OCI-LY7 (cell line): ENCODE data around the gene RITA1. TPM values are rescaled to one million over a fixed set of nuclear protein-coding genes. Genes with fewer than 3 reads are reported as not detected.

Source experiments
- BruUV-seq: library from RNA; stranded (reverse); fragments of 400-500 nt; replicated peaks from 2 replicates; lab custom pipeline; 2021; lab: Mats Ljungman, UMichigan
- CTCF ChIA-PET: fragments of 300-600 bp; sonication (Branson Sonifier 250); formaldehyde crosslinking; loops from one replicate; lab custom pipeline; 2022; ENCODE audit warnings: antibody characterized with exemption; ENCODE audit not compliant: unreplicated experiment; lab: Charles Lee
- POLR2A ChIA-PET: fragments of 300-600 bp; sonication (Branson Sonifier 250); formaldehyde crosslinking; loops from one replicate; lab custom pipeline; 2022; ENCODE audit warnings: antibody characterized with exemption; lab: Charles Lee
- DNase-seq: peaks from one replicate; pipeline ENCODE4 v3.0.0-alpha.2; 2015; ENCODE audit warnings: low spot score
- H2AFZ ChIP-seq: fragments of 200-600 bp; sonication (generic), shearing (Covaris generic); 2 replicates; pipeline ENCODE4 v1.6.1; 2014; ENCODE audit warnings: mild to moderate bottlenecking, antibody characterized with exemption, low read length, moderate library complexity
- H3K27ac ChIP-seq: fragments of 200-600 bp; sonication (generic); 2 replicates; pipeline ENCODE4 v1.5.1; 2014; ENCODE audit warnings: mixed run types, low read depth, mild to moderate bottlenecking, moderate library complexity, low read length, inconsistent platforms; ENCODE audit not compliant: poor library complexity, severe bottlenecking
- H3K36me3 ChIP-seq: fragments of 200-600 bp; sonication (generic); 2 replicates; pipeline ENCODE4 v1.6.1; 2014; ENCODE audit warnings: mild to moderate bottlenecking, antibody characterized with exemption, low read length, moderate library complexity, mixed read lengths; ENCODE audit not compliant: insufficient read depth
- H3K4me1 ChIP-seq: fragments of 200-600 bp; sonication (generic); 2 replicates; pipeline ENCODE4 v1.5.1; 2014; ENCODE audit warnings: mild to moderate bottlenecking, low read length; ENCODE audit not compliant: insufficient read depth, poor library complexity, severe bottlenecking
- H3K4me2 ChIP-seq: fragments of 200-600 bp; sonication (generic); 2 replicates; pipeline ENCODE4 v1.6.1; 2014; ENCODE audit warnings: mild to moderate bottlenecking, low read length
- H3K4me3 ChIP-seq: fragments of 200-600 bp; sonication (generic); 2 replicates; pipeline ENCODE4 v1.5.1; 2014; ENCODE audit warnings: mild to moderate bottlenecking, low read depth, low read length; ENCODE audit not compliant: poor library complexity, severe bottlenecking
- H3K79me2 ChIP-seq: fragments of 200-600 bp; sonication (generic); 2 replicates; pipeline ENCODE4 v1.6.1; 2016; ENCODE audit warnings: low read depth, mild to moderate bottlenecking, low read length, moderate library complexity, mixed read lengths; ENCODE audit not compliant: insufficient read depth
- H3K9me2 ChIP-seq: fragments of 200-600 bp; sonication (generic); 2 replicates; pipeline ENCODE4 v1.6.1; 2016; ENCODE audit warnings: mild to moderate bottlenecking, low read length, mixed read lengths; ENCODE audit not compliant: insufficient read depth
- H3K9me3 ChIP-seq: fragments of 200-600 bp; sonication (generic); 2 replicates; pipeline ENCODE4 v1.6.1; 2014; ENCODE audit warnings: mild to moderate bottlenecking, mixed run types, low read length, mixed read lengths
- H4K20me1 ChIP-seq: fragments of 200-600 bp; sonication (generic); 2 replicates; pipeline ENCODE4 v1.6.1; 2014; ENCODE audit warnings: mild to moderate bottlenecking, antibody characterized with exemption, low read length, moderate library complexity, mixed read lengths; ENCODE audit not compliant: insufficient read depth
- EZH2phosphoT487 ChIP-seq: fragments of 200-600 bp; sonication (generic); IDR thresholded peaks from 2 replicates; pipeline ENCODE4 v1.6.1; 2018; ENCODE audit warnings: low read depth, borderline replicate concordance, mild to moderate bottlenecking, mixed run types, antibody characterized with exemption, low read length, moderate library complexity, mixed read lengths
- intact Hi-C: fragments of 100-400 bp; cut with micrococcal nuclease; formaldehyde crosslinking; loops from one replicate; pipeline ENCODE4 v1.10.0; 2022; ENCODE audit not compliant: unreplicated experiment
- total RNA-seq, 2 experiments: library from RNA; depleted of rRNA in 1 of 2; stranded (reverse); fragments of >200 nt in 1 of 2; shearing (Covaris generic) in 1 of 2; gene quantifications; 2 replicates each; pipeline ENCODE4 v1.2.3, GENCODE V29; 2014 to 2022
- TF ChIP-seq, protein P1 (sequence below): fragments of 200-600 bp; sonication (generic); conservative IDR thresholded peaks from 2 replicates; pipeline ENCODE4 v1.5.1; 2014; ENCODE audit warnings: mild to moderate bottlenecking, antibody characterized with exemption, low read length, moderate library complexity, mixed read lengths

The RITA1 gene
- total RNA-seq, 2 experiments from 2014 or later: 68.6 to 90.8 TPM

DNA sequence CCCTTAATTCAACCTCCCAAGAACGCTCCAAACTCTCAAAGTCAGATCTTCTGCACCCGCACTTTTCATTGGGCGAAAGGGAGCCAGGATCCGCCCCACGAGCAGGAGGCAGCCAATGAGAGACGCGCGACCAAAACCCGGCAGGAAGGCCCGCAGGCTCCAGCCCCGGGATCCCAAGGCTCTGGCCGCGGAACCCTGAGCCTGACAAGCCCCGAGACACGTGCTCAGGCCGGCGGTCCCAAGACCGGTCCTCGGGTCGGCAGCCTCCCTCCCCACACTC is 681 bp upstream of the RITA1 start:
- Histone ChIP-seq H3K36me3 (peaks cover 67% of the 10 kb centered on the region), H2AFZ (no peak overlapping the region; the same call in 1 of the 2 replicates), H4K20me1 (peaks cover 12% of the 10 kb centered on the region; the same call in 1 of the 2 replicates), H3K4me3 (peak overlapping the region; percentile 92), H3K4me2 (peak overlapping the region; percentile 92), H3K4me1 (peaks cover 43% of the 10 kb centered on the region), H3K9me2 (no peaks in the 10 kb centered on the region), H3K79me2 (peaks cover 84% of the 10 kb centered on the region), H3K9me3 (no peaks in the 10 kb centered on the region), H3K27ac (peak overlapping the region; percentile 86)
- TF ChIP-seq EZH2phosphoT487: no peak
- TF ChIP-seq, protein P1, sequence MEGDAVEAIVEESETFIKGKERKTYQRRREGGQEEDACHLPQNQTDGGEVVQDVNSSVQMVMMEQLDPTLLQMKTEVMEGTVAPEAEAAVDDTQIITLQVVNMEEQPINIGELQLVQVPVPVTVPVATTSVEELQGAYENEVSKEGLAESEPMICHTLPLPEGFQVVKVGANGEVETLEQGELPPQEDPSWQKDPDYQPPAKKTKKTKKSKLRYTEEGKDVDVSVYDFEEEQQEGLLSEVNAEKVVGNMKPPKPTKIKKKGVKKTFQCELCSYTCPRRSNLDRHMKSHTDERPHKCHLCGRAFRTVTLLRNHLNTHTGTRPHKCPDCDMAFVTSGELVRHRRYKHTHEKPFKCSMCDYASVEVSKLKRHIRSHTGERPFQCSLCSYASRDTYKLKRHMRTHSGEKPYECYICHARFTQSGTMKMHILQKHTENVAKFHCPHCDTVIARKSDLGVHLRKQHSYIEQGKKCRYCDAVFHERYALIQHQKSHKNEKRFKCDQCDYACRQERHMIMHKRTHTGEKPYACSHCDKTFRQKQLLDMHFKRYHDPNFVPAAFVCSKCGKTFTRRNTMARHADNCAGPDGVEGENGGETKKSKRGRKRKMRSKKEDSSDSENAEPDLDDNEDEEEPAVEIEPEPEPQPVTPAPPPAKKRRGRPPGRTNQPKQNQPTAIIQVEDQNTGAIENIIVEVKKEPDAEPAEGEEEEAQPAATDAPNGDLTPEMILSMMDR: no peak
- CTCF ChIA-PET: no interaction called here
- POLR2A ChIA-PET: interaction anchor here (1.4 to 4.6 kb wide), 5 partner anchors 11 to 45 kb away, joined by 3 to 24 read pairs (median 6); partner anchors contain the start of gene TPCN1
- intact Hi-C loops: loop anchor here (1.0 kb wide), 2 partner anchors 23 to 38 kb away; no protein-coding TSS in a partner anchor
- BruUV-seq: no TSS peak
- DNase-seq: peak; percentile 91

DNA sequence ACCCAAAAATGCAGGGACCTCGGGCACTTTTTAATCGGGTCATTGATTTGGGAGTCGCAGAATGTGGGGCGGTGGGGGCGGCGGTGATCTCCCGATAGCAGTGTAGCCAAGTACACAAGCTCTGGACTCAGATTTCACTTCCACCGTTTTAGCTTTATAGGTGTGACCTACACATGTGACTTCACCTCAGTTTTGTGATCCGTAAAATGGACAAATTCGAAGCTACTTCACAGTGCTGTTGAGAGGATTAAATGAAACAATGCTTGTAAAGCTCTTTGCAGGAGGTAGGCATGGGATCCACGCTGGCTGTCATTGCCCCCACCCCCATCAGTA is 478 bp downstream of the RITA1 start:
- no peak overlapping the region for H2AFZ ChIP-seq
- ChIA-PET POLR2A (interaction anchor here (0.5 to 4.6 kb wide), 11 partner anchors 12 to 135 kb away, joined by 3 to 24 read pairs (median 4); partner anchors contain the start of gene TPCN1), CTCF (no interaction called here)
- no peaks in the 10 kb centered on the region for H3K9me3 ChIP-seq
- DNase-seq: peak; percentile 68
- H3K79me2 ChIP-seq: peaks cover 85% of the 10 kb centered on the region
- no peaks in the 10 kb centered on the region for H3K9me2 ChIP-seq
- BruUV-seq: no TSS peak
- H3K4me3 ChIP-seq: peak overlapping the region; percentile 92
- intact Hi-C loops: no loop called here
- H3K27ac ChIP-seq: peak overlapping the region; percentile 86
- peaks cover 67% of the 10 kb centered on the region for H3K36me3 ChIP-seq
- H3K4me1 ChIP-seq: peaks cover 50% of the 10 kb centered on the region
- peak overlapping the region; percentile 92 for H3K4me2 ChIP-seq
- peaks cover 12% of the 10 kb centered on the region; the same call in 1 of the 2 replicates for H4K20me1 ChIP-seq
- TF ChIP-seq EZH2phosphoT487: no peak
- TF ChIP-seq, protein P1: no peak

DNA sequence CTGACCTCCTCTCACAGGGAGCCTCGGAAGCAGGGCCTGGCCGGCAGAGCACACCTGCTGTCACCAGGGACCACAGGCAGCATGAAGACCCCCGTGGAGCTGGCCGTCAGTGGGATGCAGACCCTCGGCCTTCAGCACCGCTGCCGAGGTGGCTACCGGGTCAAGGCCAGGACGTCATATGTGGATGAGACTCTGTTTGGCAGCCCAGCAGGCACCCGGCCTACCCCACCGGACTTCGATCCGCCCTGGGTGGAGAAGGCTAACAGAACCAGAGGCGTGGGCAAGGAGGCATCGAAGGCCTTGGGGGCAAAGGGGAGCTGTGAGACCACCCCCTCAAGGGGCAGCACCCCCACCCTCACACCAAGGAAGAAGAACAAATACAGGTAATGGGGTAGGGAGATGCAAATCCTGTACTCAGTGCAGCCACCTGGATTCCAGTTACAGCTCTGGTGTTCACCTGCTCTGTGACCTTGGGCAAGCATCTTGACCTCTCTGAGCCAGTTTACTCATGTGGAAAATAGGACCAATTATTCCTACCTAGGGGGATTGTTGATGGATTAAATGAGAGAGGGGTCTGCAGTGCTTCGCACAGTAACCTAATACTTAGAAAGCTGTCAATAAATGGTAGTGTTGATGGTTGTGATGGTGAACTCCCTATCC is 1.3 kb downstream of the RITA1 start:
- H3K4me3 ChIP-seq: peak overlapping the region; percentile 92
- POLR2A ChIA-PET: interaction anchor here (0.7 to 4.6 kb wide), 8 partner anchors 13 to 135 kb away, joined by 3 to 24 read pairs (median 5); partner anchors contain the start of gene TPCN1

More for the DNA sequence above, 1.3 kb downstream of the RITA1 start:
- Histone ChIP-seq H4K20me1 (peaks cover 12% of the 10 kb centered on the region; the same call in 1 of the 2 replicates), H3K4me1 (peaks cover 47% of the 10 kb centered on the region), H3K36me3 (peaks cover 70% of the 10 kb centered on the region), H3K79me2 (peaks cover 77% of the 10 kb centered on the region), H3K4me2 (peak overlapping the region; percentile 92), H3K9me2 (no peaks in the 10 kb centered on the region), H2AFZ (no peak overlapping the region), H3K27ac (peak overlapping the region; percentile 86), H3K9me3 (no peaks in the 10 kb centered on the region)
- intact Hi-C loops: no loop called here
- BruUV-seq: no TSS peak
- TF ChIP-seq, protein P1: no peak
- no peak for TF ChIP-seq EZH2phosphoT487
- DNase-seq: no peak
- CTCF ChIA-PET: interaction anchor here (1.1 kb wide), 1 partner anchor 43 kb away, joined by 3 read pairs; no protein-coding TSS in a partner anchor
